GM18511 (cell line): ENCODE data around the gene SYDE2.

Experiments used
- ATAC-seq: cut with Tn5 transposase; IDR thresholded peaks from one replicate; pipeline ENCODE4 v1.9.1; 2021; ENCODE audit warnings: mild to moderate bottlenecking, moderate library complexity; ENCODE audit not compliant: unreplicated experiment

The SYDE2 gene

DNA sequence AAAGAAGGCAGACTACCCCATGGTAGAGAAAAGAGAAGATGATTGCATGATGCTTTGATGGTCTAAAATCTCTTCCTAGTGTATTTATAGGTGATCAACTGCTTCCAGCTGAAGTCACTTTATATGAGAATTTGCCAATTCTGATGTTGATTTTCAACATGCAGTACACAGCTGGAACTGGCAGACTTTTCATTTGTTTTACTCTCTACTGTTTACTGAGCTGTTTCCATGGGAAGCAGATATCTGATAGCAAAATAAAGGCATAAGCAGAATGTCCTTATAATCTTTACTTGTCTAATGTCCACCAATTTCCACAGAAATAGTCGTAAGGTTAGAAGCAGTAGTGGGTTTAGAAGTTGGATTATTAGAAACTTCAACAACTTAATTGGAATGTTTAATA lies 74.9 kb downstream of the SYDE2 start:
- ATAC-seq = no peak

GRCh38 chr1:85124091-85124490 lies 76.7 kb downstream of the SYDE2 start:
- no peak for ATAC-seq

GRCh38 chr1:85122169-85122568 lies 78.6 kb downstream of the SYDE2 start:
- ATAC-seq = no peak

DNA sequence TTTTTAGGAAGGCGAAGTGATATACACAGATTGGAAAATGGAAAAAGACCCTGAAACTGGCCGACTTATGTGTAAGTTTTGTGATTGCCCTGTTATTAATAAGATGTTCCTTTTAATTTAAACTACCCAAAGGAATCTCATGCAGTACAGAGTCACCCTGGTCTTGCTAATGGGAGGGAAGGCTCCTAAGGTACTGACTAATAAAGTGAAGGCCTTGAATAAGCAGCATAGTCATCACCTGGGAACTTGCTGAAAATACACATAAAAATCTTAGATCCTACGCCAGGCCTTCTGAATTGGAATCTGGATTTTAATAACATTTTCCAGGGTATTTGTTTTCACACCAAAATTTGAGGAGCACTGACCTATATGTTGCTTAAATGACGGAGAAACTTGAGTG lies 79.1 kb downstream of the SYDE2 start:
- no peak for ATAC-seq

- ATAC-seq = no peak
Observed at GRCh38 chr1:85118751-85119150, 82.1 kb downstream of the SYDE2 start.

DNA sequence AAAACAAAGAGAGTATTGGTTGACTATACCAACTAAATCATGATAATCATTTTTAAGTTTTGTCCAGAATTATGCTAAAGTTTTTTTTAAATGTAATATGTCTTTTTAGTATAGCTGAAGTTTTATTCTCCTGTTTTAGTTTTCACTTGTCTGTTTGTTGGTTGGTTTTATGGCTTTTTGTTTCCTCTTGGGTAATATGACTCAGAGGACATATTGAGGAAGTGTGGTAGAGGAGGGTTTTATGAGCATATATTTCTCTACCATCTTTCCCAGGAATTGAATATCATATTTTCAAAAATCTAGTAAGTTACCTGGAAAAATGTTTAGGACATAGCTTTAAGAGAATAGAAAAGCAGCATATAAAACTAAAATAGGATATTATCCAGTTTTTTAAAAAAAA lies 84.0 kb downstream of the SYDE2 start:
- ATAC-seq = no peak

GRCh38 chr1:85115933-85116332 lies 84.9 kb downstream of the SYDE2 start:
- no peak for ATAC-seq

DNA sequence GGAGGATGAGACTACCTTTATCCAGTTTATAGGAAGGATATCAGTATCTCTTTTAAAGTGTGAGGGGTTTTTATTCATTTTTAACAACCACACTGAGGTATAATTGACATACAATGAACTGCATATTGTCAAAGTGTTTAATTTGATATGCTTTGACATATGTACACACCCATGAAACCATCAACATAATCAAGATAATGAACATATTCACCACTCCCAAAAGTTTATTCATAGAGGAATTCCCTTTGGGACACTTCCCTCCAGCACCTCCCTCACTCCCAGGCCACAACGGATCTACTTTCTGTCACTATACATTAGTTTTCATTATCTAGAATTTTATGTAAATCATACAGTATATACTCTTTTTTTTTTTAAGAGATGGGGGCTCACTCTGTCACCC lies 89.1 kb downstream of the SYDE2 start:
- ATAC-seq = no peak

DNA sequence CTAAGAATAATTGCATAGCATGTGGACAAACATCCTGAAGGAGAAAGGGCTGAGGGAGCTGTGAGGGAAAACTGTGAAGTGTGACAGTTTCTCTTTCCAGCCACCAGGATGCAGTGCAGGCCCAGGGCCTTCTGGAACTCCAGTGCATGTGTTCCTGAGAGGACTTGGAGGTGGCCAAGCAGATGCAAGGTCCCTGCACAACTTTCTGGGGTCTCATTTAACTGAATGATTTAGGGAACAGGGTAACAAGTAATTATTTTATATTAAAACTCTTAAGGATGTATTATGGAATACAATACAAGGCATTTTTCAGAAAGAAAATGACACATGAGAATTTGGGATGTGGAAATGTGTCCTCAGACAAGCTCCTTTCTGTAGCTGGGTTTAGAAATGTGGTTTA lies 91.3 kb downstream of the SYDE2 start:
- ATAC-seq = peak; percentile 65
